Measurements from ENCODE around the gene CBLIF. TPM values are rescaled to one million over a fixed set of nuclear protein-coding genes. Genes with fewer than 3 reads are reported as not detected.

CBLIF gene
- polyA plus RNA-seq, 1 donor (not counting 4 experiments of a cell fraction or from before 2014, with no cell fraction given) = not detected

DNA sequence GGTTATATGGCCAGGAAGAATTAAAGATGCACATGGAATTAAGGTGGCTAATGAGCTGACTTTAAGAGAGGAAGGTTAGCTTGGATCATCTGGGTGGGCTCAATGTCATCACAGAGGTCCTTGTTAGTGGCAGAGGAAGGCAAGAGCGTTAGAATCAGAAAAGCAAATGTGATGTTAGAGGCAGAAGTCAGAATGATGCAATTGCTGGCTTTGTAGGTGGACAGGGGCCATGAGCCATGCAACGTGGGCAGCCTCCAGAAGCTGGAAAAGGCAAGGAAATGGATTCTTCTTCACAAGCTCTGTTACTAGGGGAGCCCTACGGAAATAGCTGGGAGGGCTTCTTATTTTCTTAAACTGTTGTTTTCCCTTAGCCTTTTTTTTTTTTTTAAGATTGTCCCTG lies 2.3 kb upstream of the CBLIF start:
- H3K4me1 ChIP-seq (ENCODE audit: control insufficient read depth, extremely low read depth, insufficient read depth, low read length) = no peaks in the 10 kb centered on the region
- no peak overlapping the region for H3K4me3 ChIP-seq (ENCODE audit: control insufficient read depth in 2 of 3, extremely low read depth in 1 of 3, insufficient read depth in 2 of 3, low read depth in 1 of 3, low read length in 3 of 3)
- no peaks in the 10 kb centered on the region for H3K9me3 ChIP-seq (ENCODE audit: control insufficient read depth, low read depth, low read length)
- dilution Hi-C loops (cut with MboI; ENCODE audit: extremely low pct_ligation_motif_present, low sequenced_read_pairs) = no loop called here
- no peak overlapping the region for H3K27ac ChIP-seq (ENCODE audit: control insufficient read depth, insufficient read depth, low read length)
- H3K79me2 ChIP-seq (ENCODE audit: control insufficient read depth, insufficient read depth, low read length) = no peaks in the 10 kb centered on the region
- TF ChIP-seq EZH2 (IDR thresholded peaks at IDR 0.05; ENCODE audit: low read length) (no peak), CTCF (optimal IDR thresholded peaks at IDR 0.05 in 1 of 3, IDR thresholded peaks at IDR 0.05 in 1 of 3, conservative IDR thresholded peaks at IDR 0.05 in 1 of 3; ENCODE audit: extremely low read depth in 1 of 3, insufficient read depth in 2 of 3, low read length in 3 of 3) (no peak)
- H3K36me3 ChIP-seq (ENCODE audit: control insufficient read depth in 2 of 2, extremely low read depth in 1 of 2, insufficient read depth in 2 of 2, low read length in 2 of 2) = no peaks in the 10 kb centered on the region
- no peaks in the 10 kb centered on the region for H3K27me3 ChIP-seq (ENCODE audit: control insufficient read depth, extremely low read depth, insufficient read depth, low read length)
- DNase-seq (ENCODE audit: low read depth, low spot score) = no peak
- no peak overlapping the region for H2AFZ ChIP-seq (ENCODE audit: control insufficient read depth, low read length)
- no peak overlapping the region for H3K4me2 ChIP-seq (ENCODE audit: control insufficient read depth, extremely low read depth, insufficient read depth, low read depth, low read length)
- no peak overlapping the region for H3K9ac ChIP-seq (ENCODE audit: control insufficient read depth, extremely low read depth, insufficient read depth, low read length)
- FAIRE-seq = no peak
- no peaks in the 10 kb centered on the region for H3K9me1 ChIP-seq (ENCODE audit: control insufficient read depth, extremely low read depth, insufficient read depth, low read length)
- H4K20me1 ChIP-seq (ENCODE audit: control insufficient read depth, extremely low read depth, insufficient read depth, low read length) = no peaks in the 10 kb centered on the region

GRCh38 chr11:59846556-59846955 lies 1.3 kb upstream of the CBLIF start:
- H3K4me2 ChIP-seq (ENCODE audit: control insufficient read depth, extremely low read depth, insufficient read depth, low read depth, low read length) = no peak overlapping the region
- H4K20me1 ChIP-seq (ENCODE audit: control insufficient read depth, extremely low read depth, insufficient read depth, low read length) = no peaks in the 10 kb centered on the region
- no peaks in the 10 kb centered on the region for H3K4me1 ChIP-seq (ENCODE audit: control insufficient read depth, extremely low read depth, insufficient read depth, low read length)
- H3K9ac ChIP-seq (ENCODE audit: control insufficient read depth, extremely low read depth, insufficient read depth, low read length) = no peak overlapping the region
- no peak for DNase-seq (ENCODE audit: low read depth, low spot score)
- H3K9me3 ChIP-seq (ENCODE audit: control insufficient read depth, low read depth, low read length) = no peaks in the 10 kb centered on the region
- dilution Hi-C loops (cut with MboI; ENCODE audit: extremely low pct_ligation_motif_present, low sequenced_read_pairs) = no loop called here
- no peaks in the 10 kb centered on the region for H3K79me2 ChIP-seq (ENCODE audit: control insufficient read depth, insufficient read depth, low read length)
- no peak overlapping the region for H3K27ac ChIP-seq (ENCODE audit: control insufficient read depth, insufficient read depth, low read length)
- no peaks in the 10 kb centered on the region for H3K36me3 ChIP-seq (ENCODE audit: control insufficient read depth in 2 of 2, extremely low read depth in 1 of 2, insufficient read depth in 2 of 2, low read length in 2 of 2)
- TF ChIP-seq CTCF (optimal IDR thresholded peaks at IDR 0.05 in 1 of 3, IDR thresholded peaks at IDR 0.05 in 1 of 3, conservative IDR thresholded peaks at IDR 0.05 in 1 of 3; ENCODE audit: extremely low read depth in 1 of 3, insufficient read depth in 2 of 3, low read length in 3 of 3) (no peak), EZH2 (IDR thresholded peaks at IDR 0.05; ENCODE audit: low read length) (no peak)
- no peak overlapping the region for H3K4me3 ChIP-seq (ENCODE audit: control insufficient read depth in 2 of 3, extremely low read depth in 1 of 3, insufficient read depth in 2 of 3, low read depth in 1 of 3, low read length in 3 of 3)
- no peak overlapping the region for H2AFZ ChIP-seq (ENCODE audit: control insufficient read depth, low read length)
- H3K9me1 ChIP-seq (ENCODE audit: control insufficient read depth, extremely low read depth, insufficient read depth, low read length) = no peaks in the 10 kb centered on the region
- no peak for FAIRE-seq
- no peaks in the 10 kb centered on the region for H3K27me3 ChIP-seq (ENCODE audit: control insufficient read depth, extremely low read depth, insufficient read depth, low read length)

Measured in keratinocyte (primary cell).